Body of pancreas (tissue), 4 donors: ENCODE measurements around the gene ATXN1.

Experiments used
- POLR2A ChIP-seq, 3 donors: fragments of 450-650 bp; IDR thresholded peaks; one replicate each; pipeline ENCODE4 v1.6.1; 2016; ENCODE audit warnings: antibody characterized with exemption in 3 of 3, mild to moderate bottlenecking in 2 of 3
- TF ChIP-seq, protein P1 (sequence below), 7 experiments: fragments of 450-650 bp in 4 of 7; fragments of 200-600 bp in 3 of 7; sonication (generic) in 3 of 7; IDR thresholded peaks; one replicate each; pipeline ENCODE4 v1.5.1; 2016 to 2019; ENCODE audit warnings: antibody characterized with exemption in 7 of 7

DNA sequence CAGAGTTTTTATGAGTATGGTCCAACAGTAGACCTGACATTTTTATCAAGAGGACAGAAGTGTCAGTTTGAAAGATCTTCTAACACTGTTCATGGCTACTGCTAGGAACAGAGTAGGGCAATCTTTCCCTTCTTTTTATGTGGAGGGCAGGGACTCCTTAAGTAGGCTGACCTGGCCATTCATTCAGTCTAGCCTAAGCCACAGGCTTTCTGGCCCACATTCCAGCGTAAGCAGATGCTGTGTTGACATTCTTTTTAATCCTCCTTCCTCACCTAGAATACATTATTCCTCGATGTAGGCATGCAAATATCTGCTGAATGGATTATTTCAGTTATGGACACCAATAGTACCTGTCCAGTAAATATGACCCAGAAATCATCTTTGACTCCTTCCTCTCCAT lies 188.3 kb downstream of the ATXN1 start:
- TF ChIP-seq POLR2A (IDR thresholded peaks at IDR 0.05) = no peak
- TF ChIP-seq, protein P1, sequence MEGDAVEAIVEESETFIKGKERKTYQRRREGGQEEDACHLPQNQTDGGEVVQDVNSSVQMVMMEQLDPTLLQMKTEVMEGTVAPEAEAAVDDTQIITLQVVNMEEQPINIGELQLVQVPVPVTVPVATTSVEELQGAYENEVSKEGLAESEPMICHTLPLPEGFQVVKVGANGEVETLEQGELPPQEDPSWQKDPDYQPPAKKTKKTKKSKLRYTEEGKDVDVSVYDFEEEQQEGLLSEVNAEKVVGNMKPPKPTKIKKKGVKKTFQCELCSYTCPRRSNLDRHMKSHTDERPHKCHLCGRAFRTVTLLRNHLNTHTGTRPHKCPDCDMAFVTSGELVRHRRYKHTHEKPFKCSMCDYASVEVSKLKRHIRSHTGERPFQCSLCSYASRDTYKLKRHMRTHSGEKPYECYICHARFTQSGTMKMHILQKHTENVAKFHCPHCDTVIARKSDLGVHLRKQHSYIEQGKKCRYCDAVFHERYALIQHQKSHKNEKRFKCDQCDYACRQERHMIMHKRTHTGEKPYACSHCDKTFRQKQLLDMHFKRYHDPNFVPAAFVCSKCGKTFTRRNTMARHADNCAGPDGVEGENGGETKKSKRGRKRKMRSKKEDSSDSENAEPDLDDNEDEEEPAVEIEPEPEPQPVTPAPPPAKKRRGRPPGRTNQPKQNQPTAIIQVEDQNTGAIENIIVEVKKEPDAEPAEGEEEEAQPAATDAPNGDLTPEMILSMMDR (IDR thresholded peaks at IDR 0.05) = no peak
